Lower lobe of right lung (tissue), 2 donors: ENCODE measurements around the gene FUBP3. TPM values are rescaled to one million over a fixed set of nuclear protein-coding genes. Genes with fewer than 3 reads are reported as not detected.
A peak's percentile ranks its signal among the peaks of the same experiment; 100 is the strongest.

Experiments
- ATAC-seq, 2 donors: fragments of 200-7000 bp; cut with Tn5 transposase; one replicate each; pipeline ENCODE4 v1.9.1; 2020 to 2022; ENCODE audit warnings: mild to moderate bottlenecking in 2 of 2, moderate library complexity in 2 of 2
- DNase-seq: peaks from one replicate; pipeline ENCODE4 v3.0.0-alpha.2; 2020
- H3K27ac ChIP-seq: fragments of 200-600 bp; one replicate; pipeline ENCODE4 v1.8.0; 2022
- H3K27me3 ChIP-seq: fragments of 200-600 bp; one replicate; pipeline ENCODE4 v1.8.0; 2022; ENCODE audit warnings: low read depth
- H3K36me3 ChIP-seq: fragments of 200-600 bp; one replicate; pipeline ENCODE4 v1.8.0; 2022; ENCODE audit warnings: mild to moderate bottlenecking
- H3K4me1 ChIP-seq: fragments of 200-600 bp; one replicate; pipeline ENCODE4 v1.8.0; 2022
- H3K4me3 ChIP-seq: fragments of 200-600 bp; one replicate; pipeline ENCODE4 v1.8.0; 2022; ENCODE audit warnings: mild to moderate bottlenecking
- H3K9me3 ChIP-seq: fragments of 200-600 bp; one replicate; pipeline ENCODE4 v1.8.0; 2022
- intact Hi-C: fragments of 100-400 bp; cut with DNase I; formaldehyde crosslinking; loops from one replicate; pipeline ENCODE4 v1.11.0; 2022
- total RNA-seq: library from RNA; stranded (reverse); fragmentation: NEBNext Ultra II Directional; extraction: Animal tissue kit (Norgen Biotek cat#: 25700); gene quantifications from one replicate; pipeline ENCODE4 v1.2.1, GENCODE V29; 2021
- TF ChIP-seq, protein P1 (sequence below): fragments of 200-600 bp; IDR thresholded peaks from one replicate; pipeline ENCODE4 v1.8.0; 2022; ENCODE audit warnings: antibody characterized with exemption, mild to moderate bottlenecking
- donor health status: DM: no; HTN: yes; CAD: no; lungs with severe emphysema.

The FUBP3 gene
- total RNA-seq, 1 donor from 2014 or later, result 46.8 TPM

DNA sequence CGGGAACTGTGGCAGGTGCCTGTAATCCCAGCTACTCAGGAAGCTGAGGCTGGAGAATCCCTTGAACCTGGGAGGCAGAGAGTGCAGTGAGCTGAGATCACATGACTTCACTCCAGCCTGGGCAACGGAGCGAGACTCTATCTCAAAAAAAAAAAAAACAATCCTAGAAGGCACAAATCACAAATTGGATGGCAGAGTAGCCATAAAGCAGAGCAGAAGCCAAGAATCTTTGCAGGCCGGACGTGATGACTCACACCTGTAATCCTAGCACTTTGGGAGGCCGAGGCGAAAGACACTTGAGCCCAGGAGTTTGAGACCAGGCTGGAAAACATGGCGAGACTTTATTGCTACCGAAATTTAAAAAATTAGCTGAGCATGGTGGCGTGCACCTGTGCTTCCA is 9.2 kb upstream of the FUBP3 start:
- H3K4me1 ChIP-seq, result no peaks in the 10 kb centered on the region
- no peak overlapping the region for H3K27ac ChIP-seq
- H3K4me3 ChIP-seq, result no peak overlapping the region
- H3K36me3 ChIP-seq, result no peaks in the 10 kb centered on the region
- intact Hi-C loops, result no loop called here
- TF ChIP-seq, protein P1, sequence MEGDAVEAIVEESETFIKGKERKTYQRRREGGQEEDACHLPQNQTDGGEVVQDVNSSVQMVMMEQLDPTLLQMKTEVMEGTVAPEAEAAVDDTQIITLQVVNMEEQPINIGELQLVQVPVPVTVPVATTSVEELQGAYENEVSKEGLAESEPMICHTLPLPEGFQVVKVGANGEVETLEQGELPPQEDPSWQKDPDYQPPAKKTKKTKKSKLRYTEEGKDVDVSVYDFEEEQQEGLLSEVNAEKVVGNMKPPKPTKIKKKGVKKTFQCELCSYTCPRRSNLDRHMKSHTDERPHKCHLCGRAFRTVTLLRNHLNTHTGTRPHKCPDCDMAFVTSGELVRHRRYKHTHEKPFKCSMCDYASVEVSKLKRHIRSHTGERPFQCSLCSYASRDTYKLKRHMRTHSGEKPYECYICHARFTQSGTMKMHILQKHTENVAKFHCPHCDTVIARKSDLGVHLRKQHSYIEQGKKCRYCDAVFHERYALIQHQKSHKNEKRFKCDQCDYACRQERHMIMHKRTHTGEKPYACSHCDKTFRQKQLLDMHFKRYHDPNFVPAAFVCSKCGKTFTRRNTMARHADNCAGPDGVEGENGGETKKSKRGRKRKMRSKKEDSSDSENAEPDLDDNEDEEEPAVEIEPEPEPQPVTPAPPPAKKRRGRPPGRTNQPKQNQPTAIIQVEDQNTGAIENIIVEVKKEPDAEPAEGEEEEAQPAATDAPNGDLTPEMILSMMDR, result no peak
- no peaks in the 10 kb centered on the region for H3K27me3 ChIP-seq
- DNase-seq (no peak), ATAC-seq (no peak)
- no peaks in the 10 kb centered on the region for H3K9me3 ChIP-seq

DNA sequence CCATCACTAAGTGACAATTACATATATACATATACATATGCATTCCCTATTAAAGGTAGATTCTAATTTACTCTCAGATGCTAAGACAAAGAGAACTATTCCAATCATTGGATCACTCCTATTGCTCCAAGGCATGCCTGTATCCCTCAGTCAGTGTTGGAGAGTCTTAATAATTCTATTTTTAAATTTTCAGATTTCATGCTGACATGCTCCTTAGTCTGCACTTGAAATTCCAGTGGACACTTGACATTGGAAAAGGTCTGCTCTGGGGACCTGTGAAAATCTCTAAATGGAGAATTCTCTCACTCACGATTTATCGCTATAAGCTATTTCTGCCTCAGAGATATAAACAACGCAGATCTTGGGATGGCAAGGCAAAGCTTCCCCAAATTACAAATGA is 3.9 kb upstream of the FUBP3 start:
- DNase-seq (no peak), ATAC-seq (no peak)
- Histone ChIP-seq H3K36me3 (no peaks in the 10 kb centered on the region), H3K27me3 (no peaks in the 10 kb centered on the region), H3K4me3 (no peak overlapping the region), H3K9me3 (no peaks in the 10 kb centered on the region), H3K4me1 (peaks cover 16% of the 10 kb centered on the region), H3K27ac (no peak overlapping the region)
- intact Hi-C loops, result no loop called here
- TF ChIP-seq, protein P1, result no peak

DNA sequence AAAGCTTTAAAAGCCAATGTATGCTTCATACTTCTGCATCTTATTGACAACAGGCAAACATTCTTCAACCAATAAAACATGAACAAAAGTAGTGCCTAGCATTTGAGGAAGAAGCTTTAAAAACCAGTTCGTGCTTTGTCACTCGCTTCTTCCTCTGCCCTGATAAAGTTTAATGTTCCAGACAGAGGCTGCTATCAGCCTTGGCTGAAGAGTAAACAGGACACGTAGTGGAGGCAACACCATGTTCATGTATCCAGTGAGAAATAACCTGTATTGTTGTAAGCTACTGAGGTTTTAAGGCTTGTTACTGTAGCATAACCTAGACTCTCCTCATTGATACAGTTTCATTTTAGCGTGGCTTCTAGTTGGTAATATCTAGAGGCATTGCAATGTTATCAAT is 3.2 kb upstream of the FUBP3 start:
- peaks cover 23% of the 10 kb centered on the region for H3K4me1 ChIP-seq
- TF ChIP-seq, protein P1, result no peak
- H3K36me3 ChIP-seq, result no peaks in the 10 kb centered on the region
- ATAC-seq (no peak), DNase-seq (no peak)
- no peak overlapping the region for H3K4me3 ChIP-seq
- intact Hi-C loops, result no loop called here
- H3K27ac ChIP-seq, result no peak overlapping the region
- no peaks in the 10 kb centered on the region for H3K9me3 ChIP-seq
- H3K27me3 ChIP-seq, result no peaks in the 10 kb centered on the region

DNA sequence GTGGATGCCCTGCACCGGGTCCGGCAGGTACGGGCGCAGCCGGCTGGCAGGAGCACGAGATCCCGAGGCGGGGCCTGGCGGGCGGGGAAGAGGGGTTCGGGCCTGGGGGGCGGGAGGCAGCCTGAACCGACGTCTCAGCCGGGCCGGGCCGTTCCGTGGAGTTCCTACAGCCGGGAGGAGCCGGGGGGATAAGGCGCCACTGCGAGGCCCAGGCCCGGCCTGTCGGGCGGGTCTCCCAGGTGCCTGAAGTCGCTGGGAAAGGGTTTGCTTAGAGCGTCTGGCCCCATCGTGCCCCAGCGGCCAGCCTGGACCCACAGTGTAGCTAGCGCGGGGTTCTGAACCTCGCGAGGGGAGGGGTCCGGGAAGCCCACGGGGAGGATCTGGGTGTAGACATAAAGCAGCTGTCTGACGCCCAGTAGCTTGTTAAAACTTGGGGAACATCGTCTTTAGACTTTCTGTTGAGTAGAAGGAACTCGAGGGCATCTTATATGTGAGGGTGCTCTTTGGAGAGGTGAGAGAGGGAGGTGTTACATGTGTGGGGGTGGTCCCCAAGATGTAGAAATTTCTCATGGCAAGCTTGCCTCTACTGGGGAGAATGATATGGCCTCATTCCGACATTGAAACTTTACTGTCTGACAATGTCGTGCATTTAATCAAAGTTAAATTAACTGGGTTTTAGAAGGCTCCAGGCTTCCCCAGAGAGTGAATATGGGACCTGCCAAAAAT is 524 bp downstream of the FUBP3 start:
- H3K4me3 ChIP-seq, result peak overlapping the region; percentile 99
- peaks cover 33% of the 10 kb centered on the region for H3K4me1 ChIP-seq
- H3K27ac ChIP-seq, result peak overlapping the region; percentile 93
- no peaks in the 10 kb centered on the region for H3K9me3 ChIP-seq
- intact Hi-C loops, result no loop called here
- ATAC-seq (peak; percentile 29 to 51), DNase-seq (no peak)
- TF ChIP-seq, protein P1, result no peak
- no peaks in the 10 kb centered on the region for H3K27me3 ChIP-seq
- H3K36me3 ChIP-seq, result peaks cover 5% of the 10 kb centered on the region

DNA sequence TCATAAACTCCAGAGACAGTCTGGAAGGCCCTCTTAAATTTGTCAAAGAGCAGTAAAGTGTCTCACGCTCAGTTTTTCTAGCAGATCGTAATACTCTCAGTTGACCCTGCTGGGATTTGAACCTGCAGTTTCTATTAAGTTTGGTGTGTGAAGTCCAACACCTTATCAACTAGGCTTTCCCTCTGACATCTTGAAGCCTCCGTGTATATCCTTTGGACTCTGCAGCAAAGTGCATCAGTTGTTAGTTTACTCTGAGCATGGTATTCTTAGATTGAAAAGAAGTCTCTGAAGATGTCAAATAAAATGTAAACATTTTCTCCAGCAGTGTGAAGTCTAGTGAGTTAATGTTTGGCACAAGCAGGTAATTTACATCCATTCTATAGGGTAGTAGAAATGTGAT is 2.4 kb downstream of the FUBP3 start:
- Histone ChIP-seq H3K9me3 (no peaks in the 10 kb centered on the region), H3K36me3 (peaks cover 5% of the 10 kb centered on the region), H3K27me3 (no peaks in the 10 kb centered on the region), H3K4me3 (no peak overlapping the region), H3K27ac (no peak overlapping the region), H3K4me1 (peaks cover 26% of the 10 kb centered on the region)
- ATAC-seq (no peak), DNase-seq (no peak)
- TF ChIP-seq, protein P1, result no peak
- intact Hi-C loops, result no loop called here
